OCI-LY7 (cell line): Measurements from ENCODE around the gene RAB35. TPM values are rescaled to one million over a fixed set of nuclear protein-coding genes. Genes with fewer than 3 reads are reported as not detected.

Experiments used
- Bru-seq: library from RNA; stranded (reverse); fragments of 400-500 nt; gene quantifications from one replicate; lab custom pipeline; 2021; lab: Mats Ljungman, UMichigan
- BruChase-seq, 2 experiments: library from RNA; stranded (reverse); fragments of 400-500 nt; gene quantifications; one replicate each; lab custom pipeline; 2021; lab: Mats Ljungman, UMichigan
- BruUV-seq: library from RNA; stranded (reverse); fragments of 400-500 nt; replicated peaks from 2 replicates; lab custom pipeline; 2021; lab: Mats Ljungman, UMichigan
- CTCF ChIA-PET: fragments of 300-600 bp; sonication (Branson Sonifier 250); formaldehyde crosslinking; loops from one replicate; lab custom pipeline; 2022; ENCODE audit warnings: antibody characterized with exemption; ENCODE audit not compliant: unreplicated experiment; lab: Charles Lee
- POLR2A ChIA-PET: fragments of 300-600 bp; sonication (Branson Sonifier 250); formaldehyde crosslinking; loops from one replicate; lab custom pipeline; 2022; ENCODE audit warnings: antibody characterized with exemption; lab: Charles Lee
- DNase-seq: peaks from one replicate; pipeline ENCODE4 v3.0.0-alpha.2; 2015; ENCODE audit warnings: low spot score
- H2AFZ ChIP-seq: fragments of 200-600 bp; sonication (generic), shearing (Covaris generic); 2 replicates; pipeline ENCODE4 v1.6.1; 2014; ENCODE audit warnings: mild to moderate bottlenecking, antibody characterized with exemption, low read length, moderate library complexity
- H3K27ac ChIP-seq: fragments of 200-600 bp; sonication (generic); 2 replicates; pipeline ENCODE4 v1.5.1; 2014; ENCODE audit warnings: mixed run types, low read depth, mild to moderate bottlenecking, moderate library complexity, low read length, inconsistent platforms; ENCODE audit not compliant: poor library complexity, severe bottlenecking
- H3K36me3 ChIP-seq: fragments of 200-600 bp; sonication (generic); 2 replicates; pipeline ENCODE4 v1.6.1; 2014; ENCODE audit warnings: mild to moderate bottlenecking, antibody characterized with exemption, low read length, moderate library complexity, mixed read lengths; ENCODE audit not compliant: insufficient read depth
- H3K4me1 ChIP-seq: fragments of 200-600 bp; sonication (generic); 2 replicates; pipeline ENCODE4 v1.5.1; 2014; ENCODE audit warnings: mild to moderate bottlenecking, low read length; ENCODE audit not compliant: insufficient read depth, poor library complexity, severe bottlenecking
- H3K4me2 ChIP-seq: fragments of 200-600 bp; sonication (generic); 2 replicates; pipeline ENCODE4 v1.6.1; 2014; ENCODE audit warnings: mild to moderate bottlenecking, low read length
- H3K4me3 ChIP-seq: fragments of 200-600 bp; sonication (generic); 2 replicates; pipeline ENCODE4 v1.5.1; 2014; ENCODE audit warnings: mild to moderate bottlenecking, low read depth, low read length; ENCODE audit not compliant: poor library complexity, severe bottlenecking
- H3K79me2 ChIP-seq: fragments of 200-600 bp; sonication (generic); 2 replicates; pipeline ENCODE4 v1.6.1; 2016; ENCODE audit warnings: low read depth, mild to moderate bottlenecking, low read length, moderate library complexity, mixed read lengths; ENCODE audit not compliant: insufficient read depth
- H3K9me2 ChIP-seq: fragments of 200-600 bp; sonication (generic); 2 replicates; pipeline ENCODE4 v1.6.1; 2016; ENCODE audit warnings: mild to moderate bottlenecking, low read length, mixed read lengths; ENCODE audit not compliant: insufficient read depth
- H3K9me3 ChIP-seq: fragments of 200-600 bp; sonication (generic); 2 replicates; pipeline ENCODE4 v1.6.1; 2014; ENCODE audit warnings: mild to moderate bottlenecking, mixed run types, low read length, mixed read lengths
- H4K20me1 ChIP-seq: fragments of 200-600 bp; sonication (generic); 2 replicates; pipeline ENCODE4 v1.6.1; 2014; ENCODE audit warnings: mild to moderate bottlenecking, antibody characterized with exemption, low read length, moderate library complexity, mixed read lengths; ENCODE audit not compliant: insufficient read depth
- EZH2phosphoT487 ChIP-seq: fragments of 200-600 bp; sonication (generic); IDR thresholded peaks from 2 replicates; pipeline ENCODE4 v1.6.1; 2018; ENCODE audit warnings: low read depth, borderline replicate concordance, mild to moderate bottlenecking, mixed run types, antibody characterized with exemption, low read length, moderate library complexity, mixed read lengths
- intact Hi-C: fragments of 100-400 bp; cut with micrococcal nuclease; formaldehyde crosslinking; loops from one replicate; pipeline ENCODE4 v1.10.0; 2022; ENCODE audit not compliant: unreplicated experiment
- long read RNA-seq: library from polyadenylated mRNA; stranded (forward); transcript quantifications from one replicate; pipeline ENCODE4 v2.0.0, GENCODE V29; 2022
- total RNA-seq, 2 experiments: library from RNA; depleted of rRNA in 1 of 2; stranded (reverse); fragments of >200 nt in 1 of 2; shearing (Covaris generic) in 1 of 2; gene quantifications; 2 replicates each; pipeline ENCODE4 v1.2.3, GENCODE V29; 2014 to 2022
- TF ChIP-seq, protein P1 (sequence below): fragments of 200-600 bp; sonication (generic); conservative IDR thresholded peaks from 2 replicates; pipeline ENCODE4 v1.5.1; 2014; ENCODE audit warnings: mild to moderate bottlenecking, antibody characterized with exemption, low read length, moderate library complexity, mixed read lengths

The RAB35 gene
- total RNA-seq (2014; rRNA removed; shearing (Covaris generic)) (30.9 and 42.2 TPM in 2 replicates), total RNA-seq (2022) (71.1 and 85.9 TPM in 2 replicates), Bru-seq, nascent RNA (percentile 75 among the genes with signal in this experiment), BruChase-seq, experiment 1, labeled RNA remaining after a 6-hour chase (percentile 79 among the genes with signal in this experiment), BruChase-seq, experiment 2, labeled RNA remaining after a 2-hour chase (percentile 88 among the genes with signal in this experiment)
- long read RNA-seq, transcript RAB35-201 (6 exons, 2,945 nt): major isoform, 48 of 59 reads
- long read RNA-seq, partial matches to known transcripts: 2 of 59 reads
- long read RNA-seq, other reads (novel, unspliced or antisense): 9 of 59 reads

DNA sequence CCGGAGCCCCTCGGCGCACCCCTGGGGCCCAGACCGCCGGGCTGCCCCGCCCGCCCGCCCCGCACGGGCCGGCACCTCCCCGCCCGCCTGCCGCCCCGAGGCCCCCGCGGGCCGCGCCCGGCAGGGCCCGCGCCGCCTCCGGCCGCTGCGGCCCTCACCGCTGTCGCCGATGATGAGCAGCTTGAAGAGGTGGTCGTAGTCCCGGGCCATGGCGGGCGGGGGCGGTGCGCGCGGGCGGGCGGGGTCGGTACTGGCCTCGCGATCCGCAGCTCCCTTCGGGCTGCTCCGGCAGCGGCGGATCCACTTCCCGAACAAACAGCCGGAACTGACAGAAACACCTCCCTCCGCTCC is at the start of gene RAB35:
RAB35 (minus strand) TSS at position 313 of the 351 bp plus-strand sequence; CDS start at position 210, 103 bp downstream.
- Histone ChIP-seq H3K36me3 (peaks cover 49% of the 10 kb centered on the region), H3K4me1 (peaks cover 56% of the 10 kb centered on the region), H3K4me2 (peak within 1 kb of the TSS; percentile 100), H4K20me1 (peaks cover 14% of the 10 kb centered on the region), H3K9me2 (no peaks in the 10 kb centered on the region), H2AFZ (no peak within 1 kb of the TSS; the same call in 1 of the 2 replicates), H3K9me3 (no peaks in the 10 kb centered on the region), H3K27ac (peak within 1 kb of the TSS; percentile 77), H3K4me3 (peak within 1 kb of the TSS; percentile 90), H3K79me2 (peaks cover 82% of the 10 kb centered on the region)
- no TSS peak for BruUV-seq
- ChIA-PET POLR2A (interaction anchor here (0.5 to 8.4 kb wide), 8 partner anchors 16 to 1464 kb away, joined by 3 to 86 read pairs (median 4); partner anchors contain the start of gene RPLP0), CTCF (interaction anchor here (0.5 to 0.6 kb wide), 3 partner anchors 44 to 208 kb away, joined by 3 to 7 read pairs (median 4); no protein-coding TSS in a partner anchor)
- intact Hi-C loops: loop anchor here (2.0 kb wide), 1 partner anchor 30 kb away; no protein-coding TSS in a partner anchor
- no peak for DNase-seq
- no peak for TF ChIP-seq EZH2phosphoT487
- TF ChIP-seq, protein P1, sequence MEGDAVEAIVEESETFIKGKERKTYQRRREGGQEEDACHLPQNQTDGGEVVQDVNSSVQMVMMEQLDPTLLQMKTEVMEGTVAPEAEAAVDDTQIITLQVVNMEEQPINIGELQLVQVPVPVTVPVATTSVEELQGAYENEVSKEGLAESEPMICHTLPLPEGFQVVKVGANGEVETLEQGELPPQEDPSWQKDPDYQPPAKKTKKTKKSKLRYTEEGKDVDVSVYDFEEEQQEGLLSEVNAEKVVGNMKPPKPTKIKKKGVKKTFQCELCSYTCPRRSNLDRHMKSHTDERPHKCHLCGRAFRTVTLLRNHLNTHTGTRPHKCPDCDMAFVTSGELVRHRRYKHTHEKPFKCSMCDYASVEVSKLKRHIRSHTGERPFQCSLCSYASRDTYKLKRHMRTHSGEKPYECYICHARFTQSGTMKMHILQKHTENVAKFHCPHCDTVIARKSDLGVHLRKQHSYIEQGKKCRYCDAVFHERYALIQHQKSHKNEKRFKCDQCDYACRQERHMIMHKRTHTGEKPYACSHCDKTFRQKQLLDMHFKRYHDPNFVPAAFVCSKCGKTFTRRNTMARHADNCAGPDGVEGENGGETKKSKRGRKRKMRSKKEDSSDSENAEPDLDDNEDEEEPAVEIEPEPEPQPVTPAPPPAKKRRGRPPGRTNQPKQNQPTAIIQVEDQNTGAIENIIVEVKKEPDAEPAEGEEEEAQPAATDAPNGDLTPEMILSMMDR: no peak

DNA sequence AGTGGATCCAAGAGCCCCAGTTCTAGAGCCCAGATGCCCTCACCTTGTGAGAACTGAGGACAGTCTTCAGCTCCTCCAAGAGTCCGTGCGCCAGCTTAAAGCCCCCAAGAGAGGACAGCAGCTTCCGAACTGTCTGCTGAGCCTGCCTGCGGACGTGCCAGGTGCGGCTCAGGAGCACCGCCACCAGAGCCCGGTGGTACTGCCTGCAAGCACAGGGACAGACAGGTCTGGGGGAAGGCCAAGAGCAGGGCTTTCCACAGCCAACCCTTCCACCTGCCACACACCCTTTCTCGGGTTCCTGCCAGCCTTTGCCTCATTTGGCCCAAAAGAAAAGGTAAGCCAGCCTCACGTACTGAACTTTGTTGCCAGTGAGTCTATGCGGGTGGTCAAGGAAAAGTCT is 47.7 kb upstream of the RAB35 start:
- no peak overlapping the region for H3K4me2 ChIP-seq
- H3K4me3 ChIP-seq: no peak overlapping the region
- intact Hi-C loops: no loop called here
- peaks cover 94% of the 10 kb centered on the region for H3K36me3 ChIP-seq
- no TSS peak for BruUV-seq
- peak overlapping the region; percentile 60 for H3K27ac ChIP-seq
- no peaks in the 10 kb centered on the region for H4K20me1 ChIP-seq
- no peak for DNase-seq
- H3K9me3 ChIP-seq: 0 out of 2 replicates have a peak, but pooled peaks cover 6% of the 10 kb centered on the region
- TF ChIP-seq, protein P1: no peak
- TF ChIP-seq EZH2phosphoT487: no peak
- POLR2A ChIA-PET: interaction anchor here (1.0 to 6.2 kb wide), 5 partner anchors 26 to 127 kb away, joined by 3 to 91 read pairs (median 4); partner anchors contain the start of gene RPLP0
- H3K9me2 ChIP-seq: no peaks in the 10 kb centered on the region
- H3K4me1 ChIP-seq: peaks cover 43% of the 10 kb centered on the region
- CTCF ChIA-PET: no interaction called here
- no peak overlapping the region for H2AFZ ChIP-seq
- peaks cover 7% of the 10 kb centered on the region; the same call in 1 of the 2 replicates for H3K79me2 ChIP-seq
